Stimulated activated CD4-positive, alpha-beta T cell treated with anti-CD3 and anti-CD28 coated beads, Interleukin-4, amount 100 ng/mL, for 4 hours (primary cell): ENCODE measurements around the gene IDE.
"Not testable (repeated sequence)": the region's sequence is repeated elsewhere in the genome, so short reads cannot be mapped to it uniquely, and the experiment has no call there.

Source experiments
- DNase-seq, 2 experiments: peaks; one replicate each; pipeline ENCODE4 v3.0.0-alpha.2; 2020

Gene IDE

GRCh38 chr10:92413519-92413918 lies 160.4 kb downstream of the IDE start:
- DNase-seq, result no peak

- DNase-seq, result no peak
These were observed 160.9 kb downstream of the IDE start for GRCh38 chr10:92413011-92413410.

GRCh38 chr10:92411406-92411805 lies 162.5 kb downstream of the IDE start:
- DNase-seq, result no peak

DNA sequence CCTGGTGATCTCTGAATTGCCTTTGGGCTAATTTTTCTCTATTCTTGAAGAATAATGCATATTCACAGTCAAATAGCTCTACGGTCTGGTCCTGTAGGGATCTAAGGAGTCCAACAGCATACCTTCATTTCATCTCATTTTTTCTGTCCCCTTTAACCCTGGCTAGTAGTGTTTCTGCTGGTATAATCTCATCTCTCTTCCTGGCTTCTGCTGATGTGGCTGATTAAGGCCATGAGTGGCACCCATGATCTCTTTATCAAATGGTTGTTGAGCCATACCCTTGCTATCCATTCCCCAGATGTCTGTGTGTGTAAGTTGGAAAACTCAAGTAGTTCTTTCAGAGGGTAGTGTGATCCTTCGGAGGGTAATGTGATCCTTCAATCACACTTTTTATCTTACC lies 163.4 kb downstream of the IDE start:
- no peak for DNase-seq

DNA sequence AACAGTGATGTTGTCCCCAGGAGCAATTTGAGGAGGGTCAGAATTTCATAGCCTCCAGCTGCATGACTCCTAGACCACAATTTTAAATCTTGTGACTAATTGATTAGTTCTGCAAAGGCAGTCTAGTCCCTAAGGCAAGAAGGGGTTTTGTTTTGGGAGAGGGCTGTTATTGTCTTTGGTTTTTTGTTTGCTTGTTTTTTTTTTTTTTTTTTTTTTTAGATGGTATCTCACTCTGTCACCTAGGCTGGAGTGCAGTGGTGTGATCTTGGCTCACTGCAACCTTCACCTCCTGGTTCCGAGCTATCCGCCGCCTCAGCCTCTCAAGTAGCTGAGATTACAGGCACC lies 165.9 kb downstream of the IDE start:
- no peak for DNase-seq

DNA sequence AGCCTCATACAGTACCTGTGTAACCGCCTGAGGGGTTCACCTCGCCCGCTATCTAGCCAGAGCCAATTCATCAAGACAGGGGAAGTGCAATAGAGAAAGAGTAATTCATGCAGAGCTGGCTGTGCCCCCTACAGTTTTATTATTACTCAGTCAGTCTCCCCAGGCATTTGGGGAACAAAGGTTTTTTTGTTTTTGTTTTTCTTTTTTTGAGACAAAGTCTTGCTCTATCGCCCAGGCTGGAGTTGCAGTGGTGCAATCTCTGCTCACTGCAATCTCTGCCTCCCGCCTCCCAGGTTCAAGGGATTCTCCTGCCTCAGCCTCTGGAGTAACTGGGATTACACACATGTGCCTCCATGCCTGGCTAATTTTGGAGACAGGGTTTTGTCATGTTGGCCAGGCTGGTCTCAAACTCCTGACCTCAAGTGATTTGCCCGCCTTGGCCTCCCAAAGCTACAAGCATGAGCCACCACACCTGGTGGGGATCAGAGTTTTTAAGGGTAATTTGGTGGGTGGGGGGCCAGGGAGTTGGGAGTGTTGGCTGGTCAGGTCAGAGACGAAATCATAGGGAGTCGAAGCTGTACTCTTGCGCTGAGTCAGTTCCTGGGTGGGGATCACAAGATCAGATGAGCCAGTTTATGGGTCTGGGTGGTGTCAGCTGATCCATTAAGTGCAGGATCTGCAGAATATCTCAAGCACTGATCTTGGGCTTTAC lies 166.4 kb downstream of the IDE start:
- DNase-seq, result no peak

- DNase-seq, result no peak
These were observed 168.4 kb downstream of the IDE start for GRCh38 chr10:92405419-92405924.

GRCh38 chr10:92404612-92405418 lies 169.1 kb downstream of the IDE start:
- no peak for DNase-seq

DNA sequence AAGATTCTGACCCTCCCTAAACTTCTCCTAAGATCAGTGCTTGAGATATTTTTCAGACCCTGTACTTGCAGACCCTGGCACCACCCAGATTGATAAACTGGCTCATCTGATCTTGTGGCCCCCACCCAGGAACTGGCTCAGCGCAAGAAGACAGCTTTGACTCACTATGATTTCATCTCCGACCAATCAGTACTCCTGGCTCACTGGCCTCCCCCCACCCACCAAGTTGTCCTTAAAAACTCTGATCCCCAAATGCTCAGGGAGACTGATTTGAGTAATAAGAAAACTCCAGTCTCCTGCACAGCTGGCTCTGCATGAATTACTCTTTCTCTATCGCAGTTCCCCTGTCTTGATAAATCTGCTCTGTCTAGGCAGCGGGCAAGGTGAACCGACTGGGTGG lies 171.7 kb downstream of the IDE start:
- not testable (repeated sequence) for DNase-seq
